ENCODE results near the gene C2. TPM values are rescaled to one million over a fixed set of nuclear protein-coding genes. Genes with fewer than 3 reads are reported as not detected.

Gene C2
- total RNA-seq, 1 donor from 2014 or later = 8.4 TPM

GRCh38 chr6:31943742-31944141 is 16.2 kb downstream of the C2 start:
- no peak overlapping the region for H3K4me3 ChIP-seq (ENCODE audit: low read length in 3 of 3)
- no peaks in the 10 kb centered on the region for H3K36me3 ChIP-seq (ENCODE audit: control insufficient read depth in 3 of 3, insufficient read depth in 3 of 3, low read length in 3 of 3)
- no peak overlapping the region for H3K9ac ChIP-seq (ENCODE audit: low read depth in 1 of 3, low read length in 3 of 3)
- H3K27me3 ChIP-seq (ENCODE audit: control insufficient read depth in 3 of 3, insufficient read depth in 3 of 3, low read length in 3 of 3) = peaks cover 12 to 32% (median 21%) of the 10 kb centered on the region in 3 donors
- H3K9me3 ChIP-seq (ENCODE audit: control insufficient read depth in 3 of 3, low read length in 3 of 3) = no peaks in the 10 kb centered on the region
- H3K27ac ChIP-seq (ENCODE audit: low read depth, low read length) = no peak overlapping the region
- H3K4me1 ChIP-seq (ENCODE audit: control insufficient read depth in 3 of 3, insufficient read depth in 3 of 3, low read length in 3 of 3) = peaks cover 15 to 21% (median 15%) of the 10 kb centered on the region in 3 donors

GRCh38 chr6:31945154-31945506 is 17.6 kb downstream of the C2 start:
- H3K27ac ChIP-seq (ENCODE audit: low read depth, low read length) = peak overlapping the region; percentile 86
- peaks cover 12 to 32% (median 21%) of the 10 kb centered on the region in 3 donors for H3K27me3 ChIP-seq (ENCODE audit: control insufficient read depth in 3 of 3, insufficient read depth in 3 of 3, low read length in 3 of 3)
- H3K9me3 ChIP-seq (ENCODE audit: control insufficient read depth in 3 of 3, low read length in 3 of 3) = no peaks in the 10 kb centered on the region
- peak overlapping the region in 1 of 3 donors; percentile 27 for H3K4me3 ChIP-seq (ENCODE audit: low read length in 3 of 3)
- peak overlapping the region; percentile 30 to 69 (median 50) for H3K9ac ChIP-seq (ENCODE audit: low read depth in 1 of 3, low read length in 3 of 3)
- H3K4me1 ChIP-seq (ENCODE audit: control insufficient read depth in 3 of 3, insufficient read depth in 3 of 3, low read length in 3 of 3) = peaks cover 15 to 21% (median 15%) of the 10 kb centered on the region in 3 donors
- H3K36me3 ChIP-seq (ENCODE audit: control insufficient read depth in 3 of 3, insufficient read depth in 3 of 3, low read length in 3 of 3) = no peaks in the 10 kb centered on the region

- Histone ChIP-seq H3K27ac (ENCODE audit: low read depth, low read length) (peak within 1 kb of the TSS; percentile 86), H3K9me3 (ENCODE audit: control insufficient read depth in 3 of 3, low read length in 3 of 3) (no peaks in the 10 kb centered on the region), H3K4me1 (ENCODE audit: control insufficient read depth in 3 of 3, insufficient read depth in 3 of 3, low read length in 3 of 3) (peaks cover 15 to 21% (median 15%) of the 10 kb centered on the region in 3 donors), H3K27me3 (ENCODE audit: control insufficient read depth in 3 of 3, insufficient read depth in 3 of 3, low read length in 3 of 3) (peaks cover 12 to 32% (median 21%) of the 10 kb centered on the region in 3 donors), H3K4me3 (ENCODE audit: low read length in 3 of 3) (peak within 1 kb of the TSS; percentile 57 to 59 (median 57)), H3K9ac (ENCODE audit: low read depth in 1 of 3, low read length in 3 of 3) (peak within 1 kb of the TSS; percentile 36 to 69 (median 50)), H3K36me3 (ENCODE audit: control insufficient read depth in 3 of 3, insufficient read depth in 3 of 3, low read length in 3 of 3) (peaks cover 0 to 2% (median 0%) of the 10 kb centered on the region in 3 donors)
Measured at GRCh38 chr6:31945507-31946369, 18.2 kb downstream of the C2 start, which contains the start of gene CFB. Gene CFB (plus strand): TSS chr6:31946095. CDS start chr6:31946222, 127 bp downstream.

- H3K9me3 ChIP-seq (ENCODE audit: control insufficient read depth in 3 of 3, low read length in 3 of 3) = no peaks in the 10 kb centered on the region
- H3K4me3 ChIP-seq (ENCODE audit: low read length in 3 of 3) = peak overlapping the region in 1 of 3 donors; percentile 57
- H3K4me1 ChIP-seq (ENCODE audit: control insufficient read depth in 3 of 3, insufficient read depth in 3 of 3, low read length in 3 of 3) = peaks cover 15 to 21% (median 15%) of the 10 kb centered on the region in 3 donors
- H3K36me3 ChIP-seq (ENCODE audit: control insufficient read depth in 3 of 3, insufficient read depth in 3 of 3, low read length in 3 of 3) = peaks cover 3 to 9% (median 4%) of the 10 kb centered on the region in 3 donors
- H3K27me3 ChIP-seq (ENCODE audit: control insufficient read depth in 3 of 3, insufficient read depth in 3 of 3, low read length in 3 of 3) = peaks cover 12 to 32% (median 21%) of the 10 kb centered on the region in 3 donors
- peak overlapping the region; percentile 32 to 69 (median 36) for H3K9ac ChIP-seq (ENCODE audit: low read depth in 1 of 3, low read length in 3 of 3)
- H3K27ac ChIP-seq (ENCODE audit: low read depth, low read length) = peak overlapping the region; percentile 86
Measured at GRCh38 chr6:31946370-31946885, 18.9 kb downstream of the C2 start.

- Histone ChIP-seq H3K9ac (ENCODE audit: low read depth in 1 of 3, low read length in 3 of 3) (no peak overlapping the region), H3K4me3 (ENCODE audit: low read length in 3 of 3) (no peak overlapping the region), H3K27me3 (ENCODE audit: control insufficient read depth in 3 of 3, insufficient read depth in 3 of 3, low read length in 3 of 3) (peaks cover 12 to 32% (median 21%) of the 10 kb centered on the region in 3 donors), H3K4me1 (ENCODE audit: control insufficient read depth in 3 of 3, insufficient read depth in 3 of 3, low read length in 3 of 3) (peaks cover 15 to 21% (median 15%) of the 10 kb centered on the region in 3 donors), H3K36me3 (ENCODE audit: control insufficient read depth in 3 of 3, insufficient read depth in 3 of 3, low read length in 3 of 3) (peaks cover 10 to 16% (median 11%) of the 10 kb centered on the region in 3 donors), H3K27ac (ENCODE audit: low read depth, low read length) (peak overlapping the region; percentile 86), H3K9me3 (ENCODE audit: control insufficient read depth in 3 of 3, low read length in 3 of 3) (no peaks in the 10 kb centered on the region)
Measured at GRCh38 chr6:31947070-31947675, 19.7 kb downstream of the C2 start.

- H3K27ac ChIP-seq (ENCODE audit: low read depth, low read length) = no peak overlapping the region
- no peak overlapping the region for H3K9ac ChIP-seq (ENCODE audit: low read depth in 1 of 3, low read length in 3 of 3)
Measured at GRCh38 chr6:31947864-31948263, 20.3 kb downstream of the C2 start.

GRCh38 chr6:31948306-31948705 is 20.8 kb downstream of the C2 start:
- no peak overlapping the region for H3K27ac ChIP-seq (ENCODE audit: low read depth, low read length)
- H3K4me1 ChIP-seq (ENCODE audit: control insufficient read depth in 3 of 3, insufficient read depth in 3 of 3, low read length in 3 of 3) = peaks cover 15 to 21% (median 15%) of the 10 kb centered on the region in 3 donors
- H3K9ac ChIP-seq (ENCODE audit: low read depth in 1 of 3, low read length in 3 of 3) = no peak overlapping the region
- peaks cover 20 to 26% (median 20%) of the 10 kb centered on the region in 3 donors for H3K36me3 ChIP-seq (ENCODE audit: control insufficient read depth in 3 of 3, insufficient read depth in 3 of 3, low read length in 3 of 3)
- no peaks in the 10 kb centered on the region for H3K9me3 ChIP-seq (ENCODE audit: control insufficient read depth in 3 of 3, low read length in 3 of 3)
- H3K4me3 ChIP-seq (ENCODE audit: low read length in 3 of 3) = no peak overlapping the region
- H3K27me3 ChIP-seq (ENCODE audit: control insufficient read depth in 3 of 3, insufficient read depth in 3 of 3, low read length in 3 of 3) = peaks cover 8 to 24% (median 10%) of the 10 kb centered on the region in 3 donors

More at GRCh38 chr6:31947864-31948263, 20.3 kb downstream of the C2 start:
- peaks cover 16 to 21% (median 17%) of the 10 kb centered on the region in 3 donors for H3K36me3 ChIP-seq (ENCODE audit: control insufficient read depth in 3 of 3, insufficient read depth in 3 of 3, low read length in 3 of 3)
- H3K9me3 ChIP-seq (ENCODE audit: control insufficient read depth in 3 of 3, low read length in 3 of 3) = no peaks in the 10 kb centered on the region
- H3K4me1 ChIP-seq (ENCODE audit: control insufficient read depth in 3 of 3, insufficient read depth in 3 of 3, low read length in 3 of 3) = peaks cover 15 to 21% (median 15%) of the 10 kb centered on the region in 3 donors
- H3K4me3 ChIP-seq (ENCODE audit: low read length in 3 of 3) = no peak overlapping the region
- peaks cover 8 to 29% (median 15%) of the 10 kb centered on the region in 3 donors for H3K27me3 ChIP-seq (ENCODE audit: control insufficient read depth in 3 of 3, insufficient read depth in 3 of 3, low read length in 3 of 3)

- Histone ChIP-seq H3K4me1 (ENCODE audit: control insufficient read depth in 3 of 3, insufficient read depth in 3 of 3, low read length in 3 of 3) (peaks cover 15 to 21% (median 15%) of the 10 kb centered on the region in 3 donors), H3K4me3 (ENCODE audit: low read length in 3 of 3) (no peak overlapping the region), H3K27ac (ENCODE audit: low read depth, low read length) (no peak overlapping the region), H3K9ac (ENCODE audit: low read depth in 1 of 3, low read length in 3 of 3) (no peak overlapping the region), H3K9me3 (ENCODE audit: control insufficient read depth in 3 of 3, low read length in 3 of 3) (no peaks in the 10 kb centered on the region), H3K27me3 (ENCODE audit: control insufficient read depth in 3 of 3, insufficient read depth in 3 of 3, low read length in 3 of 3) (peaks cover 4 to 22% (median 5%) of the 10 kb centered on the region in 3 donors), H3K36me3 (ENCODE audit: control insufficient read depth in 3 of 3, insufficient read depth in 3 of 3, low read length in 3 of 3) (peaks cover 23 to 31% (median 26%) of the 10 kb centered on the region in 3 donors)
Measured at GRCh38 chr6:31948753-31949413, 21.4 kb downstream of the C2 start.

- H3K4me1 ChIP-seq (ENCODE audit: control insufficient read depth in 3 of 3, insufficient read depth in 3 of 3, low read length in 3 of 3) = peaks cover 13 to 16% (median 15%) of the 10 kb centered on the region in 3 donors
Measured at GRCh38 chr6:31949926-31950548, 22.5 kb downstream of the C2 start.

More at GRCh38 chr6:31949926-31950548, 22.5 kb downstream of the C2 start:
- Histone ChIP-seq H3K27ac (ENCODE audit: low read depth, low read length) (no peak overlapping the region), H3K27me3 (ENCODE audit: control insufficient read depth in 3 of 3, insufficient read depth in 3 of 3, low read length in 3 of 3) (peaks cover 3 to 16% (median 3%) of the 10 kb centered on the region in 3 donors), H3K9me3 (ENCODE audit: control insufficient read depth in 3 of 3, low read length in 3 of 3) (no peaks in the 10 kb centered on the region), H3K36me3 (ENCODE audit: control insufficient read depth in 3 of 3, insufficient read depth in 3 of 3, low read length in 3 of 3) (peaks cover 35 to 42% (median 37%) of the 10 kb centered on the region in 3 donors), H3K4me3 (ENCODE audit: low read length in 3 of 3) (no peak overlapping the region), H3K9ac (ENCODE audit: low read depth in 1 of 3, low read length in 3 of 3) (no peak overlapping the region)

Data from skeletal muscle tissue (tissue), 4 donors.